ENCODE measurements around the gene CDC42EP1. TPM values are rescaled to one million over a fixed set of nuclear protein-coding genes. Genes with fewer than 3 reads are reported as not detected.

CDC42EP1 gene
- total RNA-seq, 4 donors from 2014 or later: 5.6 to 8.8 (median 6.8) TPM

- H3K4me1 ChIP-seq: no peaks in the 10 kb centered on the region
- TF ChIP-seq CTCF (IDR thresholded peaks at IDR 0.05 in 4 of 5, conservative IDR thresholded peaks at IDR 0.05 in 1 of 5): no peak
- no peak for TF ChIP-seq POLR2A (IDR thresholded peaks at IDR 0.05)
- no peak for DNase-seq
- intact Hi-C loops (cut with DNase I; ENCODE audit: low total_unique reads): no loop called here
- H3K4me3 ChIP-seq: no peak overlapping the region
- in situ Hi-C loops (cut with MboI; ENCODE audit: low sequenced_read_pairs in 4 of 4): no loop called here
- H3K27ac ChIP-seq: no peak overlapping the region
- no peaks in the 10 kb centered on the region for H3K27me3 ChIP-seq
- ATAC-seq: no peak
- no peaks in the 10 kb centered on the region for H3K36me3 ChIP-seq
- no peaks in the 10 kb centered on the region for H3K9me3 ChIP-seq
Observed at GRCh38 chr22:37575490-37576003, 15.3 kb downstream of the CDC42EP1 start.

- Histone ChIP-seq H3K27me3 (no peaks in the 10 kb centered on the region), H3K9me3 (no peaks in the 10 kb centered on the region), H3K4me1 (peaks cover 4 to 5% of the 10 kb centered on the region in 2 donors), H3K4me3 (no peak overlapping the region), H3K27ac (no peak overlapping the region), H3K36me3 (no peaks in the 10 kb centered on the region)
- DNase-seq (no peak), ATAC-seq (no peak)
- in situ Hi-C loops (cut with MboI; ENCODE audit: low sequenced_read_pairs in 4 of 4) (no loop called here), intact Hi-C loops (cut with DNase I; ENCODE audit: low total_unique reads) (no loop called here)
- TF ChIP-seq CTCF (IDR thresholded peaks at IDR 0.05 in 4 of 5, conservative IDR thresholded peaks at IDR 0.05 in 1 of 5) (no peak), POLR2A (IDR thresholded peaks at IDR 0.05) (no peak)
Observed at GRCh38 chr22:37578002-37578401, 17.7 kb downstream of the CDC42EP1 start.

- TF ChIP-seq POLR2A (IDR thresholded peaks at IDR 0.05) (no peak), CTCF (IDR thresholded peaks at IDR 0.05 in 4 of 5, conservative IDR thresholded peaks at IDR 0.05 in 1 of 5) (no peak)
- no peak overlapping the region for H3K4me3 ChIP-seq
- peaks cover 4 to 5% of the 10 kb centered on the region in 2 donors for H3K4me1 ChIP-seq
- no peaks in the 10 kb centered on the region for H3K36me3 ChIP-seq
- in situ Hi-C loops (cut with MboI; ENCODE audit: low sequenced_read_pairs in 4 of 4) (no loop called here), intact Hi-C loops (cut with DNase I; ENCODE audit: low total_unique reads) (no loop called here)
- DNase-seq (peak in 1 of 2 donors; percentile 73), ATAC-seq (peak in 1 of 2 donors; percentile 72)
- H3K9me3 ChIP-seq: no peaks in the 10 kb centered on the region
- H3K27ac ChIP-seq: no peak overlapping the region
- no peaks in the 10 kb centered on the region for H3K27me3 ChIP-seq
Observed at GRCh38 chr22:37581504-37581903, 21.2 kb downstream of the CDC42EP1 start.

- intact Hi-C loops (cut with DNase I; ENCODE audit: low total_unique reads): no loop called here
- H3K27me3 ChIP-seq: no peaks in the 10 kb centered on the region
- H3K36me3 ChIP-seq: no peaks in the 10 kb centered on the region
- H3K4me1 ChIP-seq: peaks cover 4 to 5% of the 10 kb centered on the region in 2 donors
- in situ Hi-C loops (cut with MboI; ENCODE audit: low sequenced_read_pairs in 4 of 4): no loop called here
- H3K4me3 ChIP-seq: no peak overlapping the region
- DNase-seq (no peak), ATAC-seq (no peak)
- H3K27ac ChIP-seq: no peak overlapping the region
- no peaks in the 10 kb centered on the region for H3K9me3 ChIP-seq
- TF ChIP-seq POLR2A (IDR thresholded peaks at IDR 0.05): no peak
- TF ChIP-seq CTCF (IDR thresholded peaks at IDR 0.05 in 4 of 5, conservative IDR thresholded peaks at IDR 0.05 in 1 of 5): no peak
Observed at GRCh38 chr22:37582526-37582925, 22.2 kb downstream of the CDC42EP1 start.

Data from gastrocnemius medialis (tissue), 4 donors.